COR-L47 (cell line): Measurements from ENCODE around the gene FAT2.

Source experiments
- DNase-seq: peaks from one replicate; lab custom pipeline; 2025; lab: John Stamatoyannopoulos, UW

The FAT2 gene

DNA sequence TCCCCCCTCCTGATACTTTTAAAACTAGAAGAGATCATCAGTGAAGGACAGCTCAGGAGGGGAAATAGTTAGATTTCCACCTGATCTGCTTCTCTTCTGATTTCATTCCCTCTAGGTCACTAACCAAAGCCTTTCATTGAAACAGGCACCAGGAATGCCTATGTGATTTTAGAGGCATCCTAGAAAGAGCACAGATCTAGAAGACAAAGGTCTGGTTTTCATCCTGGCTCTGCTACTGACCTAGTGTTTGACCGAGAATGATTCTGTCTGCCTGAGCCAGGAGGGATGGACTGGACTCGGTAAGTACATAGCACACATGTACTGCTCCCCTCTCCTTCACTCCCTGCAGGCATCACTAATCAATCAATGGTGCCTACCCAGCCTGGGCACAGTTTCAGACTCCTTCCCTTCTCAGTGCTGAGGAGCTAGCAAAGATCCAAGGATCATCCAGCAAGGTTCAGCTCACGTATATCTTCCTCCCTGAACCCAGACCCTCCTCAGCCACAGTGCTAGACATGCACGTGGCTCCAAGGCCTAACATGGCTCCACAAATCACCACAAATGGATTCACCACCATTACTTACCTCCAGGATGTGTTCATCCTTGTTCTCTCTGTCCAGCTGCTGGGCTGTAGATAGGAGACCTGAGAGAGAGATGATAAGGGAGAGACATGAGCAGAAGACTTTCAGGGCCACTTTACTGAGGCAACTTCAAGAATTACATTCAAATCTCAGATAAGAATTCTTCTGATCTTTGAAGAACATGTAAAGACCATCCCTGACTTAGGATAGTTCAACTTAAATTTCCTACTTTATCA, 35.2 kb downstream of the FAT2 start:
- DNase-seq = no peak

DNA sequence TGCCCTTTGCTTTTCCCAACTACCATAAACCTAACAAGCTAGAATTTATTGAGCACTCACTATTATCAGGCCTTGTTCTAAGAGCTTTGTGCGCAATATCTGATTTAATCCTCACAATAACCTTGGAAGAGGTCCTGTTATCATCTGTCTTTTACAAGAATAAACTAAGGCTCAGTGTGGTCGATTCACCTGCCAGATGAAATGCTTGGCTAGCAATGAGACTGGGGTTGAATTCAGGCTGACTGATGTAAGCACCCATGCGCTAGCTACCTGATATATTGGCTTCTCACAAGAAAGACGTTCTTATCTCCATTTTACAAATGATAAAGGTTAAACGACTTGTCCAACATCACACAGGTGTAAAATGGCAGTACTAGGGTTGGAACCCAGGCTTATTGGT, 37.4 kb downstream of the FAT2 start:
- no peak for DNase-seq

DNA sequence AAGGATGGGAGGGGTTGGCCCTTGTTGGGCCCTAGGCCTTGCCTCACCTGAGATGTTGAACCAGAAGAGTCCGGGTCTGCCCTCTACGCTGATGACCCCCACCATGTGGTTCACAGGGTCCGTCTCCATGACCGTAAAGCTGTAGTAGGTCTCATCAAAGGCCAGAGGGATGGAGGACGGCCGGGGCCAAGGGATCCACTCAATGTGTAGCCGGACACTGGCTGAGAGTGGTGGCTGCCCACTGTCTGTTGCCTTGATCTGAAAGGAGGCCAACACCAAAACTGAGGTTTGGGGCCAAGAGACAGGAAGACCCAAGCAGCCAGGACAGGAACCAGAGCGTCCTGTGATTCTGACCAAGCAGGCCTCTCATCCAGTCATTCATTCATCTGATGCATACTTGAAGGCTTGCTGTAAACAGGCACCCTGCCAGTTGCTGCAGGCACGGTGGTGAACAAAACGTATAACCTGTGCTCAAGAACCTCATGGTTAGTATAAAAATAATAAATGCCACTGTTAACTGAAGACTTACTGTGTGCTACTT, 37.9 kb downstream of the FAT2 start:
- no peak for DNase-seq

DNA sequence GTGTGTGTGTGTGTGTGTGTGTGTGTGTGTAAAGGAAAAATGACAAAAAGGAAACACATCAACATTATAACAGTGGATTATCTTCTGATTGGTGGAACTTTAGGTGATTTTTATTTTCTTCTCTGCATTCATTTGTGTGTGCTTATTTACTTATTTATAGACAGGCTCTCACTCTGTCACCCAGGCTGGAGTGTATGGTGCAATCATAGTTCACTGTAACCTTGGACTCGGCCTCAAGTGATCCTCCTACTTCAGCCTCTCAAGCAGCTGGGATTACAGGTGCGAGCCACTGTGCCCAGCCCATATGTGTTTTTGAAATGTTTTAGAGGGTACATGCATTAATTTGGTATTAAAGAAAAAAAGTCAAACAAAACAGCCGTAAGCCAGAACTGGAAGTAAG, 39.1 kb downstream of the FAT2 start:
- no peak for DNase-seq

DNA sequence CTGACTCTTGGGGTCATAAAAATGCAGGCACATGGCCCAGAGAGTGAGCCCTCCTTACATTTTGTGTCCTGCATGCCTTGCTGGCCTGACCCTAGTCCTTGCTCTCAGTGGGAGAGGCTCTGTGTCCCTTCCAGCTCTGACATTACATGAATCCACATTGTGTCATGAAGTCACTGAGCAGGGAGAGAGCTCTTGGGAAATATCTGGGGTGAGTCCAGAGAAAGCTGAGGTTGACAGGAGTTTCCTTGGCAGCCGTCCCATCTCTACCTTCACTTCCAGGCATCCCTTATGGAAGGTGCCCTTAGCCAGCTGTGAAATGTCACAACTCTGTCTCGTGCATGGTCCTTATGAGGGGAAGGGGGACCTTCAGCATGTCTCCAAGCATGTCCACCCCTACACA, 41.0 kb downstream of the FAT2 start:
- DNase-seq = no peak

DNA sequence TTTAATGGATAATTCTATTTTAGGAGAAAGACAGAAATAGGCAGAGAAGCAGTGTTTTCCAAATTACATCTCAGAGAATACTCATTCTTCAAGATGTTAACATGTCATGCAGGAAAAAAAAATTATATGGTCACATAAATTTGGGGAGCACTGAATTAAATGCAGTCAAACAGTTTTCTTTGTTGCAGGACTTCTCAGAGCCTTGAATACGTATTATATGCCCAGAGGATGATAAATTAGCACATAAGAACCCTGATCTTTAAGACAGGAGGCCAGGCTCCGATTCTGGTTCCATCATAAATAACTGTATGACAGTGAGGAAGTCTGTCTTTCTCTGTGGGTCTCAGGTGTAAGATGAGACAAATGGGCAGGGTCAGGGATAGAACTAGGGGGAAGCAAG, 41.4 kb downstream of the FAT2 start:
- no peak for DNase-seq

DNA sequence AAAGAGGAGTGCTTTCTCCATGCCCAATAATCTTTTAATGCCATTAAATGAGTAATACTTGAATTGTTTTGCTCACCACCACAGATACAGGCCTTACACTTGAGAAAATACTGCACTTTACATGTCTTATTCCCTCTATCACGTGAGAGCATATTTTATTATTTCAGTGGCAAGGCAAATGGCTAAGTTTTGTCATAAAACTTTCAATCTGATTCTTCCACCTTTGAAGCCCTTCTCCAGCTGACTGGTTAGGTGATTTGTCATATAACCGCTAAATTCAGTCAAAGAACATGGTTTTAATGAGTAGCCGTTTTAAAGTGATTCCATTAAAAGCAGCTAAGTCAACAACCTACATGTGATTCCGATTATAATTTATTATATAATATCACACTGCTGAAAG, 43.8 kb downstream of the FAT2 start:
- no peak for DNase-seq

DNA sequence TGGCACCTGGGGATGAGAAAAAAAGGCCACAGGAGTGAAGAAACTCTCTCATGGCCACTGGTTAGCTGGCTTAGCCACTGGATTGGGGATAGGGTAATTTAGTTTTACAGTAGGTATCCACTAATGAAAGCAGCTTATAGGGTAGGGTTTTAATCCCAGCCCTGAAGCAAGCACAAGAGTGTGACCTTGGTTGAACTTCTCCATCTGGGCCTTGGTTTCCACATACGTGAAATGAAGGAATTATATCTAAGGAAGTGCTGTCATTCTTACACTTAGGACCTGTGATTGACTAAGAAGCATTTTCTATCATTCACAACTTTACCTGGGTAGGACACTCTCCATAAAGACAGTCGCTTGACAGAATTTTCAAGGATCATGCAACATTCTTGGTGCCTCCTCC, 49.6 kb downstream of the FAT2 start:
- DNase-seq = no peak
